IMR-90 (cell line): ENCODE results near the gene MMP14. TPM values are rescaled to one million over a fixed set of nuclear protein-coding genes. Genes with fewer than 3 reads are reported as not detected.

ENCODE experiments used
- ATAC-seq: fragments of 200-7000 bp; cut with Tn5 transposase; 2 replicates; pipeline ENCODE4 v1.9.1; 2020; ENCODE audit warnings: low read depth, mild to moderate bottlenecking, moderate library complexity
- BruUV-seq: library from RNA; stranded (reverse); fragments of 400-500 nt; replicated peaks from 2 replicates; lab custom pipeline; 2021; lab: Mats Ljungman, UMichigan
- CTCF ChIA-PET: fragments of 300-600 bp; formaldehyde crosslinking; extraction: SDS; loops from one replicate; lab custom pipeline; 2021; ENCODE audit warnings: antibody characterized with exemption; lab: Yijun Ruan, JAX
- POLR2A ChIA-PET: fragments of 300-600 bp; sonication (Branson Sonifier 250); formaldehyde crosslinking; loops from one replicate; lab custom pipeline; 2022; ENCODE audit warnings: antibody characterized with exemption; ENCODE audit not compliant: unreplicated experiment; lab: Charles Lee
- DNase-seq: peaks from one replicate; pipeline ENCODE4 v3.0.0; 2013
- H2AFZ ChIP-seq: replicated peaks from 2 replicates; pipeline ENCODE3; 2013; ENCODE audit warnings: low read length, mild to moderate bottlenecking; ENCODE audit not compliant: poor library complexity
- H2AK5ac ChIP-seq: 2 replicates; pipeline ENCODE4 v1.6.1; 2013; ENCODE audit warnings: low read depth, low read length, inconsistent platforms
- H2AK9ac ChIP-seq: replicated peaks from 2 replicates; pipeline ENCODE3; 2013; ENCODE audit warnings: mild to moderate bottlenecking, low read depth, low read length, moderate library complexity; ENCODE audit not compliant: poor library complexity
- H2BK120ac ChIP-seq: 2 replicates; pipeline ENCODE4 v1.6.1; 2013; ENCODE audit warnings: low read depth, low read length, inconsistent platforms
- H2BK15ac ChIP-seq: 3 replicates; pipeline ENCODE4 v1.6.1; 2013; ENCODE audit warnings: low read depth, low read length, inconsistent platforms
- H2BK20ac ChIP-seq: 2 replicates; pipeline ENCODE4 v1.6.1; 2013; ENCODE audit warnings: low read depth, mild to moderate bottlenecking, inconsistent platforms, low read length, moderate library complexity
- H2BK5ac ChIP-seq: 2 replicates; pipeline ENCODE4 v1.6.1; 2013; ENCODE audit warnings: mild to moderate bottlenecking, low read depth, low read length, inconsistent platforms; ENCODE audit not compliant: poor library complexity, severe bottlenecking
- H3K14ac ChIP-seq: replicated peaks from 2 replicates; pipeline ENCODE4 v1.6.1; 2013; ENCODE audit warnings: low read depth, low read length, inconsistent platforms
- H3K18ac ChIP-seq: 2 replicates; pipeline ENCODE4 v1.6.1; 2013; ENCODE audit warnings: low read depth, low read length, control low read depth
- H3K23ac ChIP-seq: 2 replicates; pipeline ENCODE4 v1.6.1; 2013; ENCODE audit warnings: low read depth, low read length, inconsistent platforms
- H3K27ac ChIP-seq: 2 replicates; pipeline ENCODE4 v1.5.1; 2013; ENCODE audit warnings: mild to moderate bottlenecking, control low read depth, low read length; ENCODE audit not compliant: insufficient read depth
- H3K27me3 ChIP-seq: 2 replicates; pipeline ENCODE4 v1.6.1; 2013; ENCODE audit warnings: low read length; ENCODE audit not compliant: control insufficient read depth, insufficient read depth
- H3K36me3 ChIP-seq: 2 replicates; pipeline ENCODE4 v1.6.1; 2013; ENCODE audit warnings: low read length, mixed read lengths; ENCODE audit not compliant: control insufficient read depth, insufficient read depth
- H3K4ac ChIP-seq: 2 replicates; pipeline ENCODE4 v1.6.1; 2013; ENCODE audit warnings: low read depth, low read length, inconsistent platforms
- H3K4me1 ChIP-seq: 2 replicates; pipeline ENCODE4 v1.6.1; 2013; ENCODE audit warnings: low read length, mixed read lengths; ENCODE audit not compliant: control insufficient read depth, insufficient read depth
- H3K4me2 ChIP-seq: 2 replicates; pipeline ENCODE4 v1.6.1; 2013; ENCODE audit warnings: low read depth, mild to moderate bottlenecking, control low read depth, low read length, moderate library complexity
- H3K4me3 ChIP-seq: 2 replicates; pipeline ENCODE4 v1.5.1; 2013; ENCODE audit warnings: low read depth, mild to moderate bottlenecking, control low read depth, low read length, moderate library complexity; ENCODE audit not compliant: insufficient read depth
- H3K56ac ChIP-seq: 2 replicates; pipeline ENCODE4 v1.6.1; 2013; ENCODE audit warnings: low read length, inconsistent platforms; ENCODE audit not compliant: insufficient read depth; ENCODE audit errors: extremely low read depth
- H3K79me1 ChIP-seq, 2 experiments: 2 replicates each; pipeline ENCODE4 v1.6.1; 2013; ENCODE audit warnings: low read length in 2 of 2, inconsistent platforms in 1 of 2, low read depth in 1 of 2
- H3K9ac ChIP-seq: 2 replicates; pipeline ENCODE4 v1.6.1; 2013; ENCODE audit warnings: low read depth, low read length, control low read depth
- H3K9me1 ChIP-seq: 2 replicates; pipeline ENCODE4 v1.6.1; 2013; ENCODE audit warnings: low read length, inconsistent platforms; ENCODE audit not compliant: insufficient read depth
- H3K9me3 ChIP-seq: 2 replicates; pipeline ENCODE4 v1.6.1; 2013; ENCODE audit warnings: low read length; ENCODE audit not compliant: control insufficient read depth, insufficient read depth
- H4K20me1 ChIP-seq: 2 replicates; pipeline ENCODE4 v1.6.1; 2013; ENCODE audit warnings: low read length, inconsistent platforms; ENCODE audit not compliant: insufficient read depth
- H4K5ac ChIP-seq: 2 replicates; pipeline ENCODE4 v1.6.1; 2013; ENCODE audit warnings: mild to moderate bottlenecking, low read depth, low read length, control low read depth
- H4K8ac ChIP-seq, 2 experiments: 2 replicates each; pipeline ENCODE4 v1.6.1; 2013; ENCODE audit warnings: low read depth in 2 of 2, low read length in 2 of 2, control low read depth in 1 of 2, inconsistent platforms in 1 of 2
- H4K91ac ChIP-seq: 2 replicates; pipeline ENCODE4 v1.6.1; 2013; ENCODE audit warnings: low read depth, low read length, inconsistent platforms; ENCODE audit not compliant: insufficient read depth
- CEBPB ChIP-seq: IDR thresholded peaks from 2 replicates; pipeline ENCODE4 v1.6.1; 2012; ENCODE audit warnings: low read depth, low read length, improper control_type of control experiment
- CHD1 ChIP-seq: IDR thresholded peaks from 2 replicates; pipeline ENCODE4 v1.6.1; 2012; ENCODE audit warnings: low read depth, low read length, improper control_type of control experiment
- MAFK ChIP-seq: IDR thresholded peaks from 2 replicates; pipeline ENCODE4 v1.6.1; 2012; ENCODE audit warnings: low read depth, low read length, improper control_type of control experiment
- POLR2A ChIP-seq: IDR thresholded peaks from 2 replicates; pipeline ENCODE4 v1.6.1; 2012; ENCODE audit warnings: mild to moderate bottlenecking, low read depth, low read length
- RAD21 ChIP-seq: IDR thresholded peaks from 2 replicates; pipeline ENCODE4 v1.6.1; 2012; ENCODE audit warnings: low read length, improper control_type of control experiment
- RFX5 ChIP-seq: IDR thresholded peaks from 2 replicates; pipeline ENCODE4 v1.8.0; 2012; ENCODE audit warnings: low read depth, mild to moderate bottlenecking, low read length, moderate library complexity
- WGBS, 2 experiments: methylation state at CpG; one replicate each; pipeline versions ENCODE4 v1.1.5 to v1.1.7; 2013; ENCODE audit warnings: missing lambda C conversion rate in 2 of 2; ENCODE audit not compliant: insufficient read length in 1 of 2; ENCODE audit errors: extremely low coverage in 2 of 2; 5-methylcytosine and 5-hydroxymethylcytosine counted together
- dilution Hi-C: fragments of 300-500 bp; cut with HindIII; formaldehyde crosslinking; loops from one replicate; pipeline ENCODE4 v1.14.3; 2018; ENCODE audit warnings: low sequenced_read_pairs; ENCODE audit not compliant: unreplicated experiment
- in situ Hi-C: fragments of 300-500 bp; cut with MboI; formaldehyde crosslinking; loops from 3 replicates; pipeline ENCODE4 v1.14.3; 2019; ENCODE audit warnings: low sequenced_read_pairs, inconsistent platforms, mixed read lengths
- intact Hi-C: fragments of 100-400 bp; cut with micrococcal nuclease; formaldehyde crosslinking; loops from 2 replicates; pipeline ENCODE4 v1.10.0; 2022
- polyA plus RNA-seq, 3 experiments: library from polyadenylated mRNA; depleted of rRNA; stranded (reverse); fragments of >200 nt; gene quantifications; 2 replicates each; pipeline ENCODE4 v1.2.3, GENCODE V29; 2012; ENCODE audit warnings: low replicate concordance in 1 of 3
- total RNA-seq: library from RNA; depleted of rRNA; stranded (reverse); fragments of >200 nt; gene quantifications from 2 replicates; pipeline ENCODE4 v1.2.3, GENCODE V29; 2012
- TF ChIP-seq, protein P1 (sequence below): fragments of 150-350 bp; IDR thresholded peaks from 2 replicates; pipeline ENCODE4 v1.6.1; 2017; ENCODE audit warnings: mild to moderate bottlenecking, antibody characterized with exemption, low read length, low read depth
- TF ChIP-seq, protein P2 (sequence below): conservative IDR thresholded peaks from 2 replicates; pipeline ENCODE4 v1.5.1; 2012; ENCODE audit warnings: mild to moderate bottlenecking, low read depth, low read length, improper control_type of control experiment

MMP14 gene
- total and polyA plus RNA-seq, 2 of the 4 experiments (the other 2 are of a cell fraction), result 156 to 315 TPM

DNA sequence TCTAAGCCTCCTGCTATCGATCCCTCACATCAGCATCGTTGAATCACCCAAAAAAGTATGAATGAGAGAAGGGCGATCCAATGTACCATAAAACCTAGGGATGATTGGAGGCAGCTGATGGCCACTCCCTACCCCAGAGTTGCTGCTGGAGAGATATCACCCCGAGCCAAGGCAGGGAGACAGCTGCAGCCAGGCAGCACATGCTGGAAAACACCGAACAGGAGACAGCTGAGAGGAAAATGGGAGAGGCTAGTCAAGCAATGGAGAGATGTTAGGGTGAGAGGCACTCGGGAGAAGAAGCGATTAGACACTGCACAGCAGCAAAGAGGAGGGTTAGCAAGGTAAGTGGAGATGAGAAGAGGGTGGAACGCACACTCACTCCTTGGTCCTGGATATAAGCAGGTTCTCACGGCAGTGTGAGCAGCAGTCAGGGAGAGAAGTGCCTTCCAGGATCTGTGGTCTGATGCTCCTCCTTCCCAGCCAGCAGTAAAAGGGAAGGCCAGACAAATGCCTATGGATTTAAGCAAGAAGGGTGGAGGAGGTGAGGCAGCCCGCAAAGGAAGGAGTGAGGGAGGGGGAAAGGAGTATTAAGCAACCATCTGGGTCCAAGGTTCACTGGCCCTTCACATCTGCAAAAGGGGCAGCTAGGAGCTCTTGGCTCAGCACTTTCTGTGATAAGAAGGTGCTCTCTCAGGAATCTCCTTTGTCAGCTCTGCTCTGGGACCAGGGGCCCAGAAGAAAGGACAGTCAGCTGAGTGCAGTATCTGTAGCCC is 21.3 kb upstream of the MMP14 start, which contains the start of gene SLC7A7:
TSS of gene SLC7A7 (minus strand) at position 495 of the 773 bp plus-strand sequence. CDS start 2,037 bp downstream, outside the sequence.
- H4K91ac ChIP-seq, result no peak within 1 kb of the TSS; the same call in 1 of the 2 replicates
- H4K5ac ChIP-seq, result peak within 1 kb of the TSS; percentile 72
- ChIA-PET CTCF (no interaction called here), POLR2A (no interaction called here)
- in situ Hi-C loops (no loop called here), intact Hi-C loops (loop anchor here (5.0 kb wide), 1 partner anchor 33 kb away; no protein-coding TSS in a partner anchor), dilution Hi-C loops (no loop called here)
- H3K27me3 ChIP-seq, result no peaks in the 10 kb centered on the region
- H3K18ac ChIP-seq, result peak within 1 kb of the TSS; percentile 39; the same call in 1 of the 2 replicates
- H2AK9ac ChIP-seq, result peak within 1 kb of the TSS; percentile 35
- peak within 1 kb of the TSS; percentile 32; the same call in 1 of the 2 replicates for H3K4me2 ChIP-seq
- no peak within 1 kb of the TSS for H2BK20ac ChIP-seq
- 0 out of 2 replicates have a peak within 1 kb of the TSS, but pooled peaks have one; percentile 15 for H2AK5ac ChIP-seq
- peak within 1 kb of the TSS; percentile 23; the same call in 1 of the 3 replicates for H2BK15ac ChIP-seq
- H3K23ac ChIP-seq, result peak within 1 kb of the TSS; percentile 4; the same call in 1 of the 2 replicates
- BruUV-seq, result no TSS peak
- H3K27ac ChIP-seq, result peak within 1 kb of the TSS; percentile 5; the same call in 1 of the 2 replicates
- peak within 1 kb of the TSS; percentile 59 to 61; a peak in 3 of 4 replicates for H4K8ac ChIP-seq
- TF ChIP-seq RAD21 (no peak), CEBPB (0 out of 2 replicates have a peak, but pooled peaks have one; percentile 17), CHD1 (no peak), POLR2A (no peak), MAFK (no peak), RFX5 (no peak)
- TF ChIP-seq, protein P1, sequence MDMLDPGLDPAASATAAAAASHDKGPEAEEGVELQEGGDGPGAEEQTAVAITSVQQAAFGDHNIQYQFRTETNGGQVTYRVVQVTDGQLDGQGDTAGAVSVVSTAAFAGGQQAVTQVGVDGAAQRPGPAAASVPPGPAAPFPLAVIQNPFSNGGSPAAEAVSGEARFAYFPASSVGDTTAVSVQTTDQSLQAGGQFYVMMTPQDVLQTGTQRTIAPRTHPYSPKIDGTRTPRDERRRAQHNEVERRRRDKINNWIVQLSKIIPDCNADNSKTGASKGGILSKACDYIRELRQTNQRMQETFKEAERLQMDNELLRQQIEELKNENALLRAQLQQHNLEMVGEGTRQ, result no peak
- TF ChIP-seq, protein P2, sequence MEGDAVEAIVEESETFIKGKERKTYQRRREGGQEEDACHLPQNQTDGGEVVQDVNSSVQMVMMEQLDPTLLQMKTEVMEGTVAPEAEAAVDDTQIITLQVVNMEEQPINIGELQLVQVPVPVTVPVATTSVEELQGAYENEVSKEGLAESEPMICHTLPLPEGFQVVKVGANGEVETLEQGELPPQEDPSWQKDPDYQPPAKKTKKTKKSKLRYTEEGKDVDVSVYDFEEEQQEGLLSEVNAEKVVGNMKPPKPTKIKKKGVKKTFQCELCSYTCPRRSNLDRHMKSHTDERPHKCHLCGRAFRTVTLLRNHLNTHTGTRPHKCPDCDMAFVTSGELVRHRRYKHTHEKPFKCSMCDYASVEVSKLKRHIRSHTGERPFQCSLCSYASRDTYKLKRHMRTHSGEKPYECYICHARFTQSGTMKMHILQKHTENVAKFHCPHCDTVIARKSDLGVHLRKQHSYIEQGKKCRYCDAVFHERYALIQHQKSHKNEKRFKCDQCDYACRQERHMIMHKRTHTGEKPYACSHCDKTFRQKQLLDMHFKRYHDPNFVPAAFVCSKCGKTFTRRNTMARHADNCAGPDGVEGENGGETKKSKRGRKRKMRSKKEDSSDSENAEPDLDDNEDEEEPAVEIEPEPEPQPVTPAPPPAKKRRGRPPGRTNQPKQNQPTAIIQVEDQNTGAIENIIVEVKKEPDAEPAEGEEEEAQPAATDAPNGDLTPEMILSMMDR, result no peak
- H3K4me1 ChIP-seq, result peaks cover 27% of the 10 kb centered on the region
- peak within 1 kb of the TSS; percentile 38 for H3K4ac ChIP-seq
- H3K14ac ChIP-seq, result no peak within 1 kb of the TSS; the same call in 1 of the 2 replicates
- H3K36me3 ChIP-seq, result no peaks in the 10 kb centered on the region
- no peak within 1 kb of the TSS for H3K4me3 ChIP-seq
- no peak within 1 kb of the TSS for H3K56ac ChIP-seq
- ATAC-seq (peak; percentile 9; the same call in 1 of the 2 replicates), DNase-seq (no peak)
- H3K9me3 ChIP-seq, result no peaks in the 10 kb centered on the region
- H2BK5ac ChIP-seq, result no peak within 1 kb of the TSS
- no peak within 1 kb of the TSS for H3K9ac ChIP-seq
- no peaks in the 10 kb centered on the region for H4K20me1 ChIP-seq
- peaks cover 21% of the 10 kb centered on the region for H3K9me1 ChIP-seq
- WGBS, 2 experiments, result 69% methylated on average over 5 of the region's 10 CpGs; no CpG with 5 or more reads in 1 of the 2 experiments
- H2BK120ac ChIP-seq, result peak within 1 kb of the TSS; percentile 61; the same call in 1 of the 2 replicates
- H2AFZ ChIP-seq, result peak within 1 kb of the TSS; percentile 36
- H3K79me1 ChIP-seq, result peaks cover 0 to 7% of the 10 kb centered on the region in 2 experiments; a peak in 1 of 4 replicates
